Measurements from ENCODE around the gene MRPS18A.
"Not testable (repeated sequence)": the region's sequence is repeated elsewhere in the genome, so short reads cannot be mapped to it uniquely, and the experiment has no call there.

Gene MRPS18A

DNA sequence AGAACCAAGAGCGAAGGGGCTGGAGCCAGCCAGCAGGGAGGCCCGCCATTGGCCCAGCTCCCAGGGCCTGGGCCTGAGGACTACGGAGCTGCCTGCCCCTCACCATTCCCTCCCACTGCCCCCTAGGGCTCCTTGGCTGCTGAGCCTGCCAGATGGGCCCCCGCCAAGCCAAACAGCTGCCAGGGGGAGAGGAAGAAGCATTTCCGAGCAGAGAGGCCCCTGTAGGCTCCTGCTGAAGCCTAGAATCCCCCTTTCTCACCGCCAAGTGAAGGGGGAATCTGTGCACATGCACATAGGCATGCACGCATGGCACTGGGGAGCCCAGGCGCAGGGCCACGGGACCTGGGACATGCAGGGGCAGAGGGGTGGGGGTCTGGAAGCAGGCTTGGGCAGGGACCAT lies 28.5 kb upstream of the MRPS18A start:
- peak; percentile 6 for DNase-seq

GRCh38 chr6:43715056-43715788 lies 27.6 kb upstream of the MRPS18A start:
- DNase-seq = no peak

DNA sequence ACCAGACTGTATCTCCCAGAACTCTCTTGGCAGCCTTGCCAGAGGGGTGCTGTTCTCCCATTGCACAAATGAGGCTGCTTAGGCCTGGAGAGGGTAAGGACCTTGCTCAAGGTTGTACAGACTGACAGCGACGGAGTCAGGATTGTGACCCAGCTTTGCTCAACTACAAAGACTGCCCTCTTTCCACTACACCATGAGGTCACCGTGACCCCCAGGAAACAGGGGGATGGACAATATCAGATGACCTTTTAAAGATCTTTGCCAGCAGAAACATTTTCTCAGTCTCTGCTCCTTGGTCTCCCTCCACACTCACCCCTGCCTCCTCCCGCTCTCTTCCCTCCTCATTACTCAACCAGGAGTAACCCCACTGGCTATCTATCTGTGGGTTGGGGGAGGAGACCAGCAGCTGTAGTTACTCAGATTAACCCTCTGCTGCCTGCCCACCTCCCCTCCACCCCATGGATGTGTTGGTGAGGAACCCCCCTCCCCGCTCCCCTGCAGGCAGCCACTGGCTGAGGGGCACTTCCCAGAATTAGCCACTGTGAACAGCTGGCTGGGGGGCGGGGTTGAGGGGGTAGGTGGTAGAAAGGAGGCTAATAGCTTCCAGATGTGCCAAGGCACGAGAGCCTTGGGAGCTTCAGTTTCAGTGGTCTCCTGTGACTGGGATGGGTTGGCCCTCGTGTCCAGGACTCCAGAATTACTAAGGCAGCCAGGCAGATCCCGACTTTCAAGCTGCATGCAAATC lies 26.9 kb upstream of the MRPS18A start:
- DNase-seq = no peak

- DNase-seq = no peak
Measured at GRCh38 chr6:43713643-43714310, 26.2 kb upstream of the MRPS18A start.

DNA sequence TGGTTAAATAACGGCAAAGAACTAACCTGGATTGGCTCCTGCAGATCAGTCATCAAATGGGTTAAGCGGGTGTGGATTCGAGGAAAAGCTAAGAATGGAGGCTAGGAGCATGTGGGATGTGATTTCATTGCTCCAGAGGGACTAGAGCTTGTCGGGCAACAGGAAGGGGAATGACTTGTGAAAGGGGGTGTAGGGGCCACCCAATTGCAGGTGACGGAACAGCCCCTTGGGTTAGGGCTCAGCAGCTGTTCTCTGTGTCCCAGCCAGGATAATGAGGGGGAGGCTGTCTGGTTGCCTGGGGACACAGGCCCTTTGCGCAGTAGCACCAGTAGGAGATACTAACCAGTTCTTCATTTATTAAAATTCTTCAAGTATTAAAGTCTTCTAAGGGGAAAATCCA lies 25.0 kb upstream of the MRPS18A start:
- no peak for DNase-seq

DNA sequence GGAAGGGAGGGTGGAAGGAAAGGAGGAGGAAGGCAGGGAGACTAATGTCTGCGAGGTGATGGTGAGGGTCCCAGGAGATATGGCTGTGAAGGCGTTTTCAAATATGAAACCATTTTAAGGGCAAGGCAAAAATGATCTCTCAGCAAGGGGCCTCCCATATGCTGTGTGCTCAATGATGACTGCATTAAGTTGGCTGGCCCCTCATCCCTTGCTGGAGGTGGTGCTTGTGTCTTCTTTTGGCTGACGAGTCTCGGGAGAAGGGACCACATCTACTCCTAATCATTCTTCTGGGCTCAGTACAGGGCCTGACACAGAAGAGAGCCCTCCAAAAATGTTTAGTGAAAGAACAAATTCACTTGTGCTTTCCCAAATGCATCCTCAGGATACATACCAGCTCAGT lies 23.0 kb upstream of the MRPS18A start:
- no peak for DNase-seq

GRCh38 chr6:43709654-43710303 lies 22.2 kb upstream of the MRPS18A start:
- no peak for DNase-seq

GRCh38 chr6:43708860-43709653 lies 21.5 kb upstream of the MRPS18A start:
- no peak for DNase-seq

DNA sequence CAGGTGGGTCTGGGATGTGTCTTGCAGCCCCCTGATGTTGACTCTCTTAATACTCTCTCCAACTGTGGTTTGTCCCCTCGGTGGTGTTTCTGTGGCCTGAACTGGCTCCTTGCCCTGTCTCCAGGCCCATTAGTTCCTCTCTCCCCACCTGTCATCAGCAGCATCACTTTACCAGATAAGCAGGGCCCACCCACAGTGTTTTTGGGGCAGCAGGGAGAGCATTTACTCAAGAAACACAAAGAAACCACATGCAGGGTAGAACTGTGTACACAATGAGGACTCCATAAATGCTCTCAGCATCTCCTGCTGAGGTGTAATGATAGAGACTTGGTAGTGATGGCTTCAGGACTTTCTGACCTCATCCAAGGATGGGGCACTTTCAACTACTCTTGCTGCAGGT lies 20.2 kb upstream of the MRPS18A start:
- no peak for DNase-seq

DNA sequence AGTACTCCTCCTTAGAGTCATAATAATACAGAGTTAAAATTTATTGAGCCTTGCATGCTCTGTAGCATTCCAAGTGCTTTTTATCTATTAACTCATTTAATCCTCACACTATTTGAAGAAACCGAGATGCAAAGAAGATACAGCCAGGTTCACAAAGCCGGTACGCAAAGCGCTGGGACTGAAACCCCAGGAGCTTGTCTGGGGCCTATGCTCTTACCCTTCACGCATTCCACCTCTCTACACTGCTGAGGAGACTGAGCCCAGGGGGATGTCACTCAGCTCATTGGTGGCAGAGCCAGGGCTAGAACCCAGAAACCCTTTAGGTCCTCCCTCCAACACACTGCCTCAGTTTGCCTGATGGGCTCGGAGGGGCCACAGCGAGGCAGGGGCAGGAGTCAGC lies 19.7 kb upstream of the MRPS18A start:
- DNase-seq = no peak

GRCh38 chr6:43706788-43707187 lies 19.2 kb upstream of the MRPS18A start:
- no peak for DNase-seq

GRCh38 chr6:43705996-43706395 lies 18.4 kb upstream of the MRPS18A start:
- no peak for DNase-seq

DNA sequence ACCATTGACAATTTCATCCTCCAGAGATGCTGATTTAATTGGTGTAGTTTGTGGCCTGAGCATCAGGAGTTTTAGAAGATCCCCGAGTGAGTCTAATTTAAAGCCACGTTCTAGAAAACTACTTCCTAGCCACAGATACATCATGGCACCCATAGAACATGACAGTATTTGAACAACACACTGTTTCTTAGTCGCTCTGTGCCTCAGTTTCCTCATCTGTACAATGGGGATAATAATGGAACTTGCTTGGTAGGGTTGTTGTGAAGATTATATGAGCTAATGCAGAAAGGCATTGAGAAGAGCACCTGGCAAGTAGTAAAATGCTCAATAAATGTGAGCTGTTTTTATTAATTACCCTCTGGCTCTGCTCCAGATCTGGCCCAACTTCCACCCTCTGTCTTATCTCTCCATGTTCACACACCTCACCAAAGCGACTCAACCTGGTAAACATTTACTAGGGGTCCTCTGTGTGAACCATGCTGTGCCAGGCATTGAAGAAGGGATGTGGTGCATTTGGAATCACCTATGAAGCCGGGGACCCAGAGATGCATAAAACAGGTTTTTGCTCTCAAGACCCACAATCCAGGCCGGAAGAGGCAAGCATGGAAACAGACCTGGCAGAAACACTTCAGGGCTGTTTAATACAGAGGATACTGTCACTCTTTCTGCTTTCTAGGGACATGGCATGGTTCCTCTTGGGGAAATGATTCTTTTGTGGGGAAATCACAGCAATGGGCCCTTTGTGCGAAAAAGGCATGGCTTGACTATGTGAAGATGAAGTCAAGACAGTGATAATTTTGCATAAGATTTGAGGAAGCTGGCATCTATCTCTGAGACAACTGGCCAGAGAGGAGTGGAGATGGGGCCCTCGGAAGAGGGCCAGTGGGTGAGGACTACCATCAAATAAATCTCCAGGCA lies 16.2 kb upstream of the MRPS18A start:
- DNase-seq = no peak

DNA sequence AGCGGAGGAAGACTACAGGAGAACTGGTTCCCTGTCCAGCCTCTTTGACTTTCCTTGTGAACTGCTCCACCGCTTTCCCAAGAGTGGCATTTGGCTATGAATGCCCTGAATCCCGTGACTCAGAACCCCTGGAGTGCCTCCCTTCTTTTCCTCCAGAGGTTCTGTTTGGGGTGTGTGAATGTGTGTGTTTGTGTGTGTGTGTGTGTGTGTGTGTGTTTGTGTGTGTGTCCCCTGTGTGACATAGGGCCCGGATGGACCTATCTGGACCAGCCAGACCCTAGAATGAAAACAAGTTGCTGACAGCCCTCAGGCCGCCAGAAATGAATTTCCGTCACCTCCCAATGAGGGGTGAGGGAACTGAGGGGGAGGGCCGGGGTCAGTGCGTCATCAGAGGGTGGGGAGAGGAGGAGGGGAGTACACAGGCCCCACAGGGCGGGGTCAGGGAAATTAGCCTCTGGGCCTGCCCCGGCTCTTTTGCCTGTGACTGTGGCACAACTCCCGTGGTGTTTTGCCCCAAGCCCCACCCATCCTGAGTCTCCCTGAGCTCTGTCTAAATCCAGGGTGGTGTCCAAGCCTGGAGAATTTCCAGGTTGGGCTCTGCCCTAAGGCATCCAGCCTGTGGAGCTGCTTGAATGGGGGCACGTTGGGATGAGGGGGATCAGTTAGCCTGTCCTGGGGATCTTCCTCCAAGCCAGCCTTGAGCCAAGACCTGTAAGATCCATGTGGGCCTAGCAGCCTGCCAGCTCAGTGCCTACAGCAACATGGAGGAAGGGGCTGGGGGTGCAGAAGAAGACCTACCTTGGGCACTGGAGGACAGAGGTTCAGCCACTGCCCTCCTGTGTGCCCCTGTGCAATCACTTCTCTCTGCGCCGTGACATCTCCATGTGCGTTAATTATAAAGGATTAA lies 15.2 kb upstream of the MRPS18A start:
- DNase-seq = no peak

- no peak for DNase-seq
Measured at GRCh38 chr6:43702171-43702533, 14.6 kb upstream of the MRPS18A start.

DNA sequence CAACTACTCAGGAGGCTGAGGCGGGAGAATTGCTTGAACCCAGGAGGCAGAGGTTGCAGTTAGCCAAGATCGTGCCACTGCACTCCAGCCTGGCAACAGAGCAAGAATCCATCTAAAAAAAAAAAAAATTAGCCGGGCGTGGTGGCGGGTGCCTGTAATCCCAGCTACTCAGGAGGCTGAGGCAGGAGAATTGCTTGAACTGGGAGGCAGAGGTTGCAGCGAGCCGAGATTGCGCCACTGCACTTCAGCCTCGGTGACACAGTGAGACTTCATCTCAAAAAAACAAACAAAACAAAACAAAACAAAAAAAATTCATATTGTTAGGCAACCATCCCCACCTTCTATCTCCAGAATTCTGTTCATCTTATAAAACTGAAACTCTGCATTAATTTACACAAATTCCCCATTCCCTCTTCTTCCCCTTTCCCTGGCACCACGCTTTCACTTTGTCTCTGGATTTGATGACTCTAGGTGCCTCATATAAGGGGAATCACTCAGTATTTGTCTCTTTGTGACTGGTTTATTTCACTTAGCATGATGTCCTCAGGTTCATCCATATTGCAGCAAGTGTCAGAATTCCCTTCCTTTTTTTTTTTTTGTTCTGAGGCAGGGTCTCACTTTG lies 13.5 kb upstream of the MRPS18A start:
- DNase-seq = not testable (repeated sequence)

GRCh38 chr6:43699564-43700186 lies 12.1 kb upstream of the MRPS18A start:
- no peak for DNase-seq

DNA sequence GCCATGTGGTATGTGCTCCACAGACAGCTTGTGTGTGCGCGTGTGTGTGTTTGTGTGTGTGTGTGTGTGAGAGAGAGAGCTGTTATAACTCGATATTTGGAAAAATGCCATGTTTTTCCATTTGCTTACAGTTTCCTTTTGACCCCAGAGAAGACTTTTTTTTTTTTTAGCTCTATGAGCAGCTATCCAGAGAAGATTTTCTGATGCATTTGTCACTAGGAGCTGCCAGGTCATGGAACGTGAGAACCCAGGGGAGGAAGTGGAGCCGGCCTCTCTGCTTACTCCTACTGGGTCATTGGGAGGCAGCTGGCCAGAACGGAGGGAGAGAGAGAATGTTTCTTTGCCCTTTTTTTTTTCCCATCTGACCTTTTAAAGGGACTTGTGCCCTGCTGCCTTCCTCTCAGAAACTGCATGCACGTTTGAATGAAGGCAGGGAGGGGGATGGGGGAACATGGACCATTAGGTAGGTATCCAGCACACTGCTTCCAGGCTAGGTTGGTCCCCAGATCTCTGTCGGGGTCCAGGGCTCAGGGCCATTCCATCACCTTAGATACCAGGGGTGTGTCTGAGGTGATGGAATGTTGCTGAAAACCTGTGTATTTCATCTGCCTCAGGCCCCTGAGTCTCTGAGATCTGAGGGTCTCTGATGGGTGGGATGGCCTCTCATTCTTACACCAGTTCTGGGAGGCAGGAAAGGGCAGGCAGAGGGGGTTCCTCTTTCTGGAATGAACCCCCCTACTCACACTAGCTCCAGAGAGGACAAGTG lies 11.2 kb upstream of the MRPS18A start:
- peak; percentile 60 for DNase-seq

DNA sequence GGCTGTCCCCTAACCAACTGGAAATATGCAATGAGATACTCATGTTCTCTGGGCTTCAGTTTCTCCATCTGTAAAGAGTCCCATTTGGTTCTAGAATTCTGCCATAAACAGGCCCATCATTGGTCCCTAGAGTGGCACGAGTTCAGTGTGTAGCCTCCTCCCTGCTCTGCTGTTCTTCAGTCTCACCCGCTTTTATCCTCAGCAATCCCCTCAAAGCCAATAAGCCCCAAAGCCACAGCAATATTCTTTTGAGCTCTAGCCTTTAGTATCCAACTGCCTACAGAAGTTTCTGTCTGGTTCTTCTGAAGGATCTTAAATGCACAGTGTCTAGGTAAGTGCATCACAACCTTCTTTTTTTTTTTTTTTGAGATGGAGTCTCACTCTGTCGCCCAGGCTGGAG lies 9.8 kb upstream of the MRPS18A start:
- no peak for DNase-seq
